Muscle of leg (tissue), 11 donors: ENCODE results near the gene UST. TPM values are rescaled to one million over a fixed set of nuclear protein-coding genes. Genes with fewer than 3 reads are reported as not detected.

ENCODE experiments used
- DNase-seq: peaks from one replicate; pipeline ENCODE4 v3.0.0; 2013
- H3K27ac ChIP-seq: one replicate; pipeline ENCODE4 v1.5.1; 2013; ENCODE audit warnings: mild to moderate bottlenecking, low read length, control low read depth
- H3K27me3 ChIP-seq: one replicate; pipeline ENCODE4 v1.6.1; 2013; ENCODE audit warnings: low read length; ENCODE audit not compliant: control insufficient read depth, insufficient read depth
- H3K36me3 ChIP-seq: one replicate; pipeline ENCODE4 v1.6.1; 2013; ENCODE audit warnings: low read length; ENCODE audit not compliant: control insufficient read depth, insufficient read depth
- H3K4me1 ChIP-seq: one replicate; pipeline ENCODE4 v1.6.1; 2013; ENCODE audit warnings: low read length; ENCODE audit not compliant: control insufficient read depth, insufficient read depth
- H3K4me3 ChIP-seq: one replicate; pipeline ENCODE4 v1.5.1; 2013; ENCODE audit warnings: low read length, control low read depth
- H3K9me3 ChIP-seq: replicated peaks from 2 replicates; pipeline ENCODE4 v1.6.1; 2013; ENCODE audit warnings: low read depth, low read length; ENCODE audit not compliant: control insufficient read depth
- WGBS: methylation state at CpG from one replicate; pipeline ENCODE4 v1.1.5; 2013; ENCODE audit warnings: missing lambda C conversion rate; ENCODE audit not compliant: insufficient coverage; 5-methylcytosine and 5-hydroxymethylcytosine counted together
- polyA plus RNA-seq, 8 donors: library from polyadenylated mRNA; unstranded; fragments of 120-200 nt; gene quantifications; one replicate each; pipeline versions ENCODE4 v1.2.1 to v1.2.3, GENCODE V29; 2013; ENCODE audit warnings: inconsistent platforms in 1 of 8, low replicate concordance in 1 of 8; ENCODE audit not compliant: insufficient read length in 8 of 8, insufficient read depth in 1 of 8
- total RNA-seq: library from RNA; stranded (reverse); fragments of 120-200 nt; gene quantifications from one replicate; pipeline ENCODE4 v1.2.4, GENCODE V29; 2013

Gene UST
- total and polyA plus RNA-seq, 9 donors: 5.0 to 15.6 (median 9.3) TPM

DNA sequence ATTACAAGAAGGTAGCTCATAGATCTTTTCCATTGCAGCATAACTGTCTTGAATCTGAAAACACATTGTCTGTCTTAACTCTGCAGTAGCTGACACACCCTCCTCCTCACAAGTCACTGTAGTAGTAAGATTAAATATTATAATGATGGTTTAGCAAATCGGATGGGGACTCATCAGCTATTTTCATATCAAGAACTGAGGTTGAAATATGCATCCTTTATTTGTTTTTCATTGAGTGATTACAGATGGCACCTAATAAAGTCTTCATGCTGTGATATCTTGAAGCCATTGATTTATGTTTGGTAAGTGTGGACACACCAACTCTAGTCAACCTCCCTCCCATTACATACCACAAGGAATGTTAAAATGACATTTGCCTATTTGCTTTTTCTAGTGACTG is 303.3 kb downstream of the UST start:
- Histone ChIP-seq H3K36me3 (no peaks in the 10 kb centered on the region), H3K27ac (no peak overlapping the region)
- WGBS: no CpG with 5 or more reads among the region's 1 CpG

GRCh38 chr6:149052350-149053106 is 305.7 kb downstream of the UST start:
- Histone ChIP-seq H3K36me3 (no peaks in the 10 kb centered on the region), H3K4me1 (no peaks in the 10 kb centered on the region), H3K27me3 (no peaks in the 10 kb centered on the region), H3K9me3 (no peaks in the 10 kb centered on the region), H3K27ac (no peak overlapping the region), H3K4me3 (no peak overlapping the region)
- WGBS: 100% methylated on average over 2 of the region's 6 CpGs
- no peak for DNase-seq

More for the DNA sequence above, 303.3 kb downstream of the UST start:
- peaks cover 3% of the 10 kb centered on the region for H3K4me1 ChIP-seq
- H3K27me3 ChIP-seq: no peaks in the 10 kb centered on the region
- DNase-seq: no peak
- H3K4me3 ChIP-seq: no peak overlapping the region
- no peaks in the 10 kb centered on the region for H3K9me3 ChIP-seq

- no peak overlapping the region for H3K4me3 ChIP-seq
- no peak for DNase-seq
- H3K27me3 ChIP-seq: no peaks in the 10 kb centered on the region
- H3K27ac ChIP-seq: no peak overlapping the region
- H3K4me1 ChIP-seq: no peaks in the 10 kb centered on the region
- WGBS: no CpG with 5 or more reads among the region's 4 CpGs
- H3K36me3 ChIP-seq: no peaks in the 10 kb centered on the region
- H3K9me3 ChIP-seq: no peaks in the 10 kb centered on the region
Measured at GRCh38 chr6:149053848-149054558, 307.2 kb downstream of the UST start.

- WGBS: 80% methylated on average over 3 of the region's 8 CpGs
- Histone ChIP-seq H3K36me3 (no peaks in the 10 kb centered on the region), H3K27ac (no peak overlapping the region), H3K27me3 (no peaks in the 10 kb centered on the region), H3K4me3 (no peak overlapping the region), H3K9me3 (no peaks in the 10 kb centered on the region), H3K4me1 (peaks cover 5% of the 10 kb centered on the region)
- no peak for DNase-seq
Measured at GRCh38 chr6:149054559-149055194, 307.8 kb downstream of the UST start.

GRCh38 chr6:149055195-149055899 is 308.5 kb downstream of the UST start:
- no peak for DNase-seq
- no peaks in the 10 kb centered on the region for H3K9me3 ChIP-seq
- H3K4me3 ChIP-seq: no peak overlapping the region
- peaks cover 10% of the 10 kb centered on the region for H3K4me1 ChIP-seq
- H3K27me3 ChIP-seq: no peaks in the 10 kb centered on the region
- no peak overlapping the region for H3K27ac ChIP-seq
- 64% methylated on average over 3 of the region's 5 CpGs for WGBS
- no peaks in the 10 kb centered on the region for H3K36me3 ChIP-seq

DNA sequence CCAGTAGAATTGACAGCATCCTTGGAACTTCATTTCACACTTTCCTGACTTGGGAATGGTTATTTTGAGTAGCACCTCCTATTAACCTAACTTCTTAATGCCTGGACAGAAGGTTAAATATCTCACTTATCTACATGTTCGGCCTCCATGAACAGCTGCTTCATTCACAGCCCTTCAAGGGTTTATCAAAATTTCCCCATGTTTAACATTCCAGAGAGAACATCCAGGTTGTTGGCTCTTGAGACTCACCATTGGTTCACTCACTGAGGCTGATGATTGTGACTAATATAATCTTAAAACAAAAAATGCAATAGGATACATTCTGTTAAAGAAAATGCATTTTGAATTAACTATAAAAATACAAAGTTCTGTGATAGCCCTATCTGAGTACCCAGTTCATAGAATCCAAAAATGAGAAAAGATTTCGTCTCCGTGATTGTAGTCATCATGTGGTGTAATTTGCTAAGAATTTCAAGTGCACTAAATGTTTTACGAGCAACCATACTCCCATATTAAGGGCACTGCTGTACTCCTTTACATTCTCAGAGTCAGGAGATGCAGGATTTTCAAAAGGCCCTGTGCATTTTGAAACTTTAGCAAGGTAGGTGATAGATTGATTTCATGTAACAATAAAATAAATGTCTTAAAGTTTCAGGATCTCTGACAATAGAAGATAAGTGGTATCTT is 310.1 kb downstream of the UST start:
- no peak for DNase-seq
- no peak overlapping the region for H3K27ac ChIP-seq
- H3K36me3 ChIP-seq: no peaks in the 10 kb centered on the region
- H3K9me3 ChIP-seq: no peaks in the 10 kb centered on the region
- WGBS: no CpG with 5 or more reads among the region's 4 CpGs
- no peak overlapping the region for H3K4me3 ChIP-seq
- H3K4me1 ChIP-seq: peaks cover 21% of the 10 kb centered on the region
- H3K27me3 ChIP-seq: no peaks in the 10 kb centered on the region

- H3K4me3 ChIP-seq: no peak overlapping the region
- H3K27ac ChIP-seq: no peak overlapping the region
- no peak for DNase-seq
- peaks cover 22% of the 10 kb centered on the region for H3K4me1 ChIP-seq
- H3K27me3 ChIP-seq: no peaks in the 10 kb centered on the region
- H3K9me3 ChIP-seq: no peaks in the 10 kb centered on the region
- no CpG with 5 or more reads among the region's 1 CpG for WGBS
- H3K36me3 ChIP-seq: no peaks in the 10 kb centered on the region
Measured at GRCh38 chr6:149057464-149057840, 310.6 kb downstream of the UST start.

GRCh38 chr6:149059557-149059956 is 312.7 kb downstream of the UST start:
- no peaks in the 10 kb centered on the region for H3K9me3 ChIP-seq
- WGBS: 33% methylated on average over 3 of the region's 7 CpGs
- H3K4me1 ChIP-seq: peaks cover 31% of the 10 kb centered on the region
- H3K4me3 ChIP-seq: no peak overlapping the region
- no peak for DNase-seq
- no peak overlapping the region for H3K27ac ChIP-seq
- H3K36me3 ChIP-seq: no peaks in the 10 kb centered on the region
- no peaks in the 10 kb centered on the region for H3K27me3 ChIP-seq

DNA sequence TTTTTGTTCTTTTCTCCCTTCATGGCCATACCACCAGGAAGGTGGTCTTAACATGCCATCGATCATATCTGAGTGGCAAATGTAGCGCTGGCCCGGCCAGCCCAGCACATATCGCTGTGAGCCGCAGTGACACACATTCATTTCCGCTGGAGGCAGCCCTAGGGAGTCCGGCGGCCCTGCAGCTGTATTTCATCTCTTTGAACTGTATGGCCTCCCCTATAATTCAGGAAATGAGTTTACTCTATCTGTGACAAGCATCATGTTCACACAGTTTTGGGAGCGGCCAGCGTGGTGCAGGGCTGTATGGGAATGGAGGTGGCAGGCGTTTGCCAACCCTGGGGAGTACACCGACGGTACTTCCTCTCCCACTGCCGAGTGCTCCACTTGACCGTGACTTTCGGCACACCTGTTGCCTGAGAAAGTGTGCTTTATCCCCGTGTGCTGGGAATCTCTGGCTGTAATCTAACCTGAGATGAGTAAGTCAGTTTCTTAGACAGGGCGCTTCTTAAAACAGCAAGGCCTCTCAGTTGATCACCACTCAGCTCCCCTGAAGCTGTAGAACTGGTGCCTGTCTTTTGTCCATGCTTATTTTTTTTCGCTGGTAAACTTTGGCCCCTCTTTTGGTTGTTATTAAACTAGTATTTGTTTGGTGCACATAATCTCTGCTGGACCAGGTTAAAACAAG is 313.6 kb downstream of the UST start:
- H3K4me1 ChIP-seq: peaks cover 33% of the 10 kb centered on the region
- 31% methylated on average over 12 of the region's 19 CpGs for WGBS
- H3K4me3 ChIP-seq: no peak overlapping the region
- no peaks in the 10 kb centered on the region for H3K9me3 ChIP-seq
- peak; percentile 53 for DNase-seq
- H3K27me3 ChIP-seq: no peaks in the 10 kb centered on the region
- peak overlapping the region; percentile 30 for H3K27ac ChIP-seq
- no peaks in the 10 kb centered on the region for H3K36me3 ChIP-seq
